PC-3 (cell line): Measurements from ENCODE around the gene CALML6. TPM values are rescaled to one million over a fixed set of nuclear protein-coding genes. Genes with fewer than 3 reads are reported as not detected.
A peak's percentile ranks its signal among the peaks of the same experiment; 100 is the strongest.

Experiments used
- ATAC-seq: fragments of 200-7000 bp; cut with Tn5 transposase; 2 replicates; pipeline ENCODE4 v1.9.1; 2020; ENCODE audit warnings: mild to moderate bottlenecking, moderate library complexity
- BruUV-seq: library from RNA; stranded (reverse); fragments of 400-500 nt; replicated peaks from 2 replicates; lab custom pipeline; 2021; lab: Mats Ljungman, UMichigan
- CTCF ChIA-PET: fragments of 300-600 bp; sonication (Branson Sonifier 250); formaldehyde crosslinking; loops from one replicate; lab custom pipeline; 2022; ENCODE audit warnings: antibody characterized with exemption; lab: Charles Lee
- POLR2A ChIA-PET: fragments of 300-600 bp; sonication (Branson Sonifier 250); formaldehyde crosslinking; loops from one replicate; lab custom pipeline; 2022; ENCODE audit warnings: antibody characterized with exemption; ENCODE audit not compliant: unreplicated experiment; lab: Charles Lee
- DNase-seq: peaks from one replicate; pipeline ENCODE4 v3.0.0-alpha.2; 2015
- H2AFZ ChIP-seq: fragments of 300-600 bp; sonication (generic); 2 replicates; pipeline ENCODE4 v1.6.0; 2016; ENCODE audit warnings: antibody characterized with exemption, low read length
- H3F3A ChIP-seq: fragments of 300-600 bp; sonication (generic); one replicate; pipeline ENCODE4 v1.6.0; 2017; ENCODE audit warnings: antibody characterized with exemption, low read length, control low read depth, mild to moderate bottlenecking; ENCODE audit not compliant: unreplicated experiment
- H3K27ac ChIP-seq: fragments of 300-600 bp; sonication (generic); 2 replicates; pipeline ENCODE4 v1.5.1; 2016; ENCODE audit warnings: mild to moderate bottlenecking, low read length
- H3K27me3 ChIP-seq: fragments of 300-600 bp; sonication (generic); 2 replicates; pipeline ENCODE4 v1.6.1; 2016; ENCODE audit warnings: low read length, mixed read lengths
- H3K36me3 ChIP-seq: fragments of 300-600 bp; sonication (generic); 2 replicates; pipeline ENCODE4 v1.6.1; 2016; ENCODE audit warnings: low read depth, mixed run types, low read length, mixed read lengths
- H3K4me1 ChIP-seq: fragments of 300-600 bp; sonication (generic); 2 replicates; pipeline ENCODE4 v1.5.1; 2016; ENCODE audit warnings: low read length; ENCODE audit not compliant: insufficient read depth
- H3K4me2 ChIP-seq: fragments of 300-600 bp; sonication (generic); 2 replicates; pipeline ENCODE4 v1.6.0; 2016; ENCODE audit warnings: low read length
- H3K4me3 ChIP-seq: fragments of 300-600 bp; sonication (generic); 2 replicates; pipeline ENCODE4 v1.5.1; 2016; ENCODE audit warnings: mild to moderate bottlenecking, low read length, mixed read lengths
- H3K79me2 ChIP-seq: fragments of 300-600 bp; sonication (generic); 2 replicates; pipeline ENCODE4 v1.6.1; 2017; ENCODE audit warnings: low read length, mixed read lengths
- H3K9ac ChIP-seq: fragments of 300-600 bp; sonication (generic); 2 replicates; pipeline ENCODE4 v1.6.0; 2016; ENCODE audit warnings: mild to moderate bottlenecking, low read length
- H3K9me2 ChIP-seq: fragments of 300-600 bp; sonication (generic); replicated peaks from 2 replicates; pipeline ENCODE4 v1.6.1; 2016; ENCODE audit warnings: mixed run types, low read length, mixed read lengths
- H3K9me3 ChIP-seq: fragments of 300-600 bp; sonication (generic); 2 replicates; pipeline ENCODE4 v1.6.1; 2016; ENCODE audit warnings: low read length, mixed read lengths
- H4K20me1 ChIP-seq: fragments of 300-600 bp; sonication (generic); 2 replicates; pipeline ENCODE4 v1.6.1; 2016; ENCODE audit warnings: low read length, mixed read lengths
- CTCF ChIP-seq: fragments of 300-600 bp; sonication (generic); conservative IDR thresholded peaks from 2 replicates; pipeline ENCODE4 v1.5.1; 2017; ENCODE audit warnings: antibody characterized with exemption, low read depth, mild to moderate bottlenecking, low read length
- EZH2 ChIP-seq: fragments of 300-600 bp; sonication (generic); IDR thresholded peaks from one replicate; pipeline ENCODE4 v1.6.1; 2017; ENCODE audit warnings: antibody characterized with exemption, mild to moderate bottlenecking, low read length; ENCODE audit not compliant: unreplicated experiment
- EZH2phosphoT487 ChIP-seq: fragments of 300-600 bp; sonication (generic); IDR thresholded peaks from 2 replicates; pipeline ENCODE4 v1.6.1; 2018; ENCODE audit warnings: mild to moderate bottlenecking, antibody characterized with exemption, low read length, borderline replicate concordance
- intact Hi-C: fragments of 100-400 bp; cut with micrococcal nuclease; formaldehyde crosslinking; loops from 2 replicates; pipeline ENCODE4 v1.9.0; 2023
- total RNA-seq: library from RNA; depleted of rRNA; stranded (reverse); fragments of >200 nt; gene quantifications from 2 replicates; pipeline ENCODE4 v1.2.3, GENCODE V29; 2014

The CALML6 gene
- total RNA-seq, 1 experiment from 2014 or later, result 1.7 TPM

- H3K27me3 ChIP-seq, result no peaks in the 10 kb centered on the region
- no peak for TF ChIP-seq CTCF
- no peak for TF ChIP-seq EZH2phosphoT487
- no peak for TF ChIP-seq EZH2
- H2AFZ ChIP-seq, result peak overlapping the region; percentile 71
- H3K27ac ChIP-seq, result peak overlapping the region; percentile 33
- ATAC-seq, result no peak
- peaks cover 43% of the 10 kb centered on the region for H3K79me2 ChIP-seq
- peaks cover 28% of the 10 kb centered on the region for H4K20me1 ChIP-seq
- BruUV-seq, result TSS peak; percentile 61
- peak overlapping the region; percentile 80 for H3K9ac ChIP-seq
- peaks cover 46% of the 10 kb centered on the region for H3K4me1 ChIP-seq
- no peaks in the 10 kb centered on the region for H3K9me3 ChIP-seq
- CTCF ChIA-PET, result interaction anchor here (0.9 to 1.0 kb wide), 2 partner anchors 14 to 17 kb away, joined by 3 to 6 read pairs; no protein-coding TSS in a partner anchor
- peak overlapping the region; percentile 76 for H3K4me3 ChIP-seq
- no peaks in the 10 kb centered on the region for H3K36me3 ChIP-seq
- intact Hi-C loops, result no loop called here
- no peaks in the 10 kb centered on the region for H3F3A ChIP-seq
- H3K4me2 ChIP-seq, result peak overlapping the region; percentile 99
- POLR2A ChIA-PET, result interaction anchor here (0.6 kb wide), 1 partner anchor 158 kb away, joined by 4 read pairs; no protein-coding TSS in a partner anchor
- no peak for DNase-seq
- H3K9me2 ChIP-seq, result no peaks in the 10 kb centered on the region
These were observed 22.8 kb upstream of the CALML6 start for GRCh38 chr1:1892079-1892762.

DNA sequence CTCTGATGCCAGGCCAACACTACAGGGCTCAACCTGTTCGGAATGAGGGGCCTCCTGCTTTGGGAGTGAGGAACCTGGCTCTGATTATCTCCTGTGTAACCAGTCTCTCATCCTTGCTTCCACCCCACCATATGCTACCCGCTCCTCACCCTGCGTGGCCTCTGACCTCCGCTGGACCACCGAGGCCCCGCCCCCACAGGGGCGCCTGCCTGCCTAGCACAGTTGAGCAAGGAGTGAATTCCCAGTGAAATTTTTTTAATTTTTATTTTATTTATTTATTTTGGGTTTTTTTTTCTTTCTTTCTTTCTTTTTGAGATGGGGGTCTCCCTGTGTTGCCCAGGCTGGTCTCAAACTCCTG, 22.3 kb upstream of the CALML6 start:
- H3K4me2 ChIP-seq, result peak overlapping the region; percentile 99
- no TSS peak for BruUV-seq

More for the DNA sequence above, 22.3 kb upstream of the CALML6 start:
- Histone ChIP-seq H3K36me3 (no peaks in the 10 kb centered on the region), H3K9me2 (no peaks in the 10 kb centered on the region), H3K27ac (no peak overlapping the region), H4K20me1 (peaks cover 22% of the 10 kb centered on the region), H3K9ac (no peak overlapping the region; the same call in 1 of the 2 replicates), H2AFZ (no peak overlapping the region), H3K27me3 (no peaks in the 10 kb centered on the region), H3K4me3 (peak overlapping the region; percentile 76), H3K9me3 (no peaks in the 10 kb centered on the region), H3K4me1 (peaks cover 42% of the 10 kb centered on the region), H3K79me2 (peaks cover 38% of the 10 kb centered on the region), H3F3A (no peaks in the 10 kb centered on the region)
- intact Hi-C loops, result no loop called here
- ATAC-seq, result no peak
- CTCF ChIA-PET, result no interaction called here
- no peak for DNase-seq
- POLR2A ChIA-PET, result no interaction called here
- no peak for TF ChIP-seq CTCF
